Stimulated activated CD8-positive, alpha-beta memory T cell treated with anti-CD3 and anti-CD28 coated beads, Interleukin-15, amount 100 ng/mL, for 1 hour (primary cell): ENCODE results near the gene KLLN.
A peak's percentile ranks its signal among the peaks of the same experiment; 100 is the strongest.
"Not testable (repeated sequence)": the region's sequence is repeated elsewhere in the genome, so short reads cannot be mapped to it uniquely, and the experiment has no call there.

ENCODE experiments used
- DNase-seq: peaks from one replicate; pipeline ENCODE4 v3.0.0-alpha.2; 2020; ENCODE audit warnings: low read depth

The KLLN gene

GRCh38 chr10:87863053-87863943 is at the start of gene KLLN, which contains the start of gene PTEN:
TSS of gene KLLN (minus strand) at chr10:87863533. CDS start at chr10:87862487, 1,046 bp downstream.
TSS of gene PTEN (plus strand) at chr10:87863625. CDS start at chr10:87864470, 845 bp downstream.
- peak; percentile 60 for DNase-seq

- DNase-seq, result not testable (repeated sequence)
These were observed 40.1 kb upstream of the KLLN start for GRCh38 chr10:87903396-87903795.

- not testable (repeated sequence) for DNase-seq
These were observed 34.6 kb upstream of the KLLN start for GRCh38 chr10:87897957-87898356.

- no peak for DNase-seq
These were observed 32.9 kb upstream of the KLLN start for GRCh38 chr10:87896216-87896615.

- DNase-seq, result no peak
These were observed 32.1 kb upstream of the KLLN start for GRCh38 chr10:87895430-87895829.

- no peak for DNase-seq
These were observed 24.4 kb upstream of the KLLN start for GRCh38 chr10:87887548-87888289.

- DNase-seq, result no peak
These were observed 23.8 kb upstream of the KLLN start for GRCh38 chr10:87887146-87887545.

GRCh38 chr10:87886635-87887034 is 23.3 kb upstream of the KLLN start:
- no peak for DNase-seq

GRCh38 chr10:87882555-87883294 is 19.4 kb upstream of the KLLN start:
- no peak for DNase-seq

GRCh38 chr10:87881373-87882059 is 18.2 kb upstream of the KLLN start:
- not testable (repeated sequence) for DNase-seq

- no peak for DNase-seq
These were observed 17.0 kb upstream of the KLLN start for GRCh38 chr10:87880336-87880735.

GRCh38 chr10:87878664-87879459 is 15.5 kb upstream of the KLLN start:
- DNase-seq, result no peak

- no peak for DNase-seq
These were observed 12.7 kb upstream of the KLLN start for GRCh38 chr10:87875929-87876571.

GRCh38 chr10:87873656-87874055 is 10.3 kb upstream of the KLLN start:
- DNase-seq, result no peak

GRCh38 chr10:87872828-87873227 is 9.5 kb upstream of the KLLN start:
- no peak for DNase-seq

- no peak for DNase-seq
These were observed 6.6 kb upstream of the KLLN start for GRCh38 chr10:87869773-87870551.

GRCh38 chr10:87869139-87869538 is 5.8 kb upstream of the KLLN start:
- not testable (repeated sequence) for DNase-seq

GRCh38 chr10:87868277-87868676 is 4.9 kb upstream of the KLLN start:
- DNase-seq, result no peak

GRCh38 chr10:87867453-87867852 is 4.1 kb upstream of the KLLN start:
- DNase-seq, result no peak
